ENCODE data around the gene COBL. TPM values are rescaled to one million over a fixed set of nuclear protein-coding genes. Genes with fewer than 3 reads are reported as not detected.

COBL gene
- total RNA-seq, 1 donor from 2014 or later: 6.3 TPM

DNA sequence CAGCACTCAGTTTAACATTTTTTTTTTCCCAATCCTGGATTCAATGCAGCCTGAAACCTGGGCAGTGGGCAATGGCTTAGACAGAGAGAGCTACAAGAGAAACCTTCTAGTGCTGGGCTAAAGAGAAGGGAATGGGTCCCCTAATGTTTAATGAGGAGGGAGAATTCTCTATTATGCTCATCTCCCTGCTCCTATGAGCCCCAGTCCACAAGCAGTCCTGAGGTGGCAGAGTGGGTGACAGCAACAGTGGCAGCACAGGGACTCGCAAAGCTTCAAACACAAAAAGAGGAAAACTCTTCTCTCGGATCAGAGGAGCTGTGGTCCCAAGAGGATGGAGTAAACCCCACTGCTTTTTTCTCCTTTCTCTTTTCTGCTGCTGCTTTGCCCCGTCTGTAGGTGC is 36.5 kb downstream of the COBL start:
- Mint-ChIP-seq H3K4me3 (no peak overlapping the region), H3K27me3 (ENCODE audit: insufficient read depth, low read depth) (peaks cover 6% of the 10 kb centered on the region), H3K9me3 (peaks cover 6% of the 10 kb centered on the region), H3K4me1 (peaks cover 6% of the 10 kb centered on the region), H3K27ac (no peak overlapping the region), H3K36me3 (no peaks in the 10 kb centered on the region)
- H3K36me3 ChIP-seq: no peaks in the 10 kb centered on the region
- H3K4me3 ChIP-seq: no peak overlapping the region
- no peaks in the 10 kb centered on the region for H3K9me3 ChIP-seq (ENCODE audit: low read depth)
- TF ChIP-seq, protein P1, sequence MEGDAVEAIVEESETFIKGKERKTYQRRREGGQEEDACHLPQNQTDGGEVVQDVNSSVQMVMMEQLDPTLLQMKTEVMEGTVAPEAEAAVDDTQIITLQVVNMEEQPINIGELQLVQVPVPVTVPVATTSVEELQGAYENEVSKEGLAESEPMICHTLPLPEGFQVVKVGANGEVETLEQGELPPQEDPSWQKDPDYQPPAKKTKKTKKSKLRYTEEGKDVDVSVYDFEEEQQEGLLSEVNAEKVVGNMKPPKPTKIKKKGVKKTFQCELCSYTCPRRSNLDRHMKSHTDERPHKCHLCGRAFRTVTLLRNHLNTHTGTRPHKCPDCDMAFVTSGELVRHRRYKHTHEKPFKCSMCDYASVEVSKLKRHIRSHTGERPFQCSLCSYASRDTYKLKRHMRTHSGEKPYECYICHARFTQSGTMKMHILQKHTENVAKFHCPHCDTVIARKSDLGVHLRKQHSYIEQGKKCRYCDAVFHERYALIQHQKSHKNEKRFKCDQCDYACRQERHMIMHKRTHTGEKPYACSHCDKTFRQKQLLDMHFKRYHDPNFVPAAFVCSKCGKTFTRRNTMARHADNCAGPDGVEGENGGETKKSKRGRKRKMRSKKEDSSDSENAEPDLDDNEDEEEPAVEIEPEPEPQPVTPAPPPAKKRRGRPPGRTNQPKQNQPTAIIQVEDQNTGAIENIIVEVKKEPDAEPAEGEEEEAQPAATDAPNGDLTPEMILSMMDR (IDR thresholded peaks at IDR 0.05): no peak
- no peak for TF ChIP-seq EZH2 (IDR thresholded peaks at IDR 0.05)
- no peak for TF ChIP-seq EZH2phosphoT487 (IDR thresholded peaks at IDR 0.05)
- no peak overlapping the region for H3K9ac ChIP-seq
- H3F3A ChIP-seq (ENCODE audit: low read depth): no peaks in the 10 kb centered on the region
- H3K27ac ChIP-seq: no peak overlapping the region
- H3K79me2 ChIP-seq (ENCODE audit: low read depth): peaks cover 73% of the 10 kb centered on the region
- H3K27me3 ChIP-seq: no peaks in the 10 kb centered on the region
- peaks cover 34% of the 10 kb centered on the region for H3K4me1 ChIP-seq
- DNase-seq (ENCODE audit: low spot score): no peak
- peak overlapping the region; percentile 64 for H2AFZ ChIP-seq (replicated peaks)
- no peak overlapping the region for H3K4me2 ChIP-seq
- H4K20me1 ChIP-seq (ENCODE audit: low read depth): no peaks in the 10 kb centered on the region

DNA sequence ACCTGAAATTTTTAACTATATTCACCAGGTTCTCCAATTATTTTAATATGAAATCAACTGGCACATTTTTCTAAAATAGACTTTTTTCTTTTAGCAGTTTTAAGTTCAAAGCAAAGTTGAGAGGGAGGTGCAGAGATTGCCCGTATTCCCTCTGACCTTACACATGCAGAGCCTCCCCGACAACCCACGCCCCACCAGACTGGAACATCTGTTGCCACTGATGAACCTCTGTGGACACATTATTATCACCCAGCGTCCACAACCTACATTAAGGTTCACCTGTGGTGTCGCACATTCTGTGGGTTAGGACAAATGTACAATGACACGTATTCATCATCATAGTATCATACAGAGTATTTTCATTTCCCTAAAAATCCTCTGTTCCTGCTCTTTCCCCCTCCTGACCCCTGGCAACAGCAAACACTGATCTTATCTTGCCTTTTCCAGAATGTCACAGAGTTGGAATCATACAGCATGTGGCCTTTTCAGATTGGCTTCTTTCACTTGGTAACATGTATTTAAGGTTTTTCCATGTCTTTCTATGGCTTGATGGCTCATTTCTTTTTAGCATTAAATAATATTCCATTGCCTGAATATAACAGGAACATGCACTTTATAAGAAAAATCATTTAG is 37.1 kb downstream of the COBL start:
- Histone ChIP-seq H3K9me3 (ENCODE audit: low read depth) (no peaks in the 10 kb centered on the region), H3K36me3 (no peaks in the 10 kb centered on the region), H3K27ac (no peak overlapping the region), H3K79me2 (ENCODE audit: low read depth) (peaks cover 68% of the 10 kb centered on the region), H3K4me2 (no peak overlapping the region), H3K4me3 (no peak overlapping the region), H2AFZ (replicated peaks) (peak overlapping the region; percentile 64), H3K4me1 (peaks cover 40% of the 10 kb centered on the region), H4K20me1 (ENCODE audit: low read depth) (no peaks in the 10 kb centered on the region), H3F3A (ENCODE audit: low read depth) (peaks cover 3% of the 10 kb centered on the region), H3K27me3 (no peaks in the 10 kb centered on the region), H3K9ac (no peak overlapping the region)
- no peak for TF ChIP-seq EZH2phosphoT487 (IDR thresholded peaks at IDR 0.05)
- TF ChIP-seq, protein P1 (IDR thresholded peaks at IDR 0.05): no peak
- Mint-ChIP-seq H3K27ac (no peak overlapping the region), H3K36me3 (no peaks in the 10 kb centered on the region), H3K27me3 (ENCODE audit: insufficient read depth, low read depth) (peaks cover 6% of the 10 kb centered on the region), H3K4me3 (no peak overlapping the region), H3K4me1 (peaks cover 8% of the 10 kb centered on the region), H3K9me3 (peaks cover 6% of the 10 kb centered on the region)
- no peak for DNase-seq (ENCODE audit: low spot score)

DNA sequence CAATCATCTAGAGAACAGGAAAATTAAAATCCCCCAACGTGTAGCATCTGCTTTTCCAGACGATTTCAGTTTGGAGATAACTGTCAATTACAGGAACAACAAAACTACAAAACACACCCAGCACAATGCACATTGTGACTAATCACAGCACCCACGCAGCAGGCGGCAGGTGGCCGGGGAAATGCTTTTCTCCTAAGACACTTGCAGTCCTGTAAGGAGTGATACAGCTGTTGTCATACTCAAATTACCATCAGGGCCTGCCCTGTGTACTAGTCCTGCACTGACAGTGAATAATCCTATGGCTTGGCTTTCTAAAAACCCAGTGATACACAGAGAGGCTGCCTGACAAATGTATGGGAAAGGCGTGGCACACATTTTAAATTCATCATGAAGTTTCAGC is 37.8 kb downstream of the COBL start:
- no peaks in the 10 kb centered on the region for H4K20me1 ChIP-seq (ENCODE audit: low read depth)
- H3K36me3 ChIP-seq: no peaks in the 10 kb centered on the region
- Mint-ChIP-seq H3K27me3 (ENCODE audit: insufficient read depth, low read depth) (peaks cover 6% of the 10 kb centered on the region), H3K4me1 (peaks cover 14% of the 10 kb centered on the region), H3K4me3 (no peak overlapping the region), H3K36me3 (no peaks in the 10 kb centered on the region), H3K27ac (no peak overlapping the region), H3K9me3 (peaks cover 6% of the 10 kb centered on the region)
- H2AFZ ChIP-seq (replicated peaks): no peak overlapping the region
- H3K4me3 ChIP-seq: no peak overlapping the region
- no peak overlapping the region for H3K9ac ChIP-seq
- H3K27me3 ChIP-seq: no peaks in the 10 kb centered on the region
- TF ChIP-seq EZH2 (IDR thresholded peaks at IDR 0.05): no peak
- TF ChIP-seq EZH2phosphoT487 (IDR thresholded peaks at IDR 0.05): no peak
- TF ChIP-seq, protein P1 (IDR thresholded peaks at IDR 0.05): no peak
- no peaks in the 10 kb centered on the region for H3K9me3 ChIP-seq (ENCODE audit: low read depth)
- peak; percentile 27 for DNase-seq (ENCODE audit: low spot score)
- peaks cover 47% of the 10 kb centered on the region for H3K4me1 ChIP-seq
- no peak overlapping the region for H3K4me2 ChIP-seq
- H3K79me2 ChIP-seq (ENCODE audit: low read depth): peaks cover 62% of the 10 kb centered on the region
- no peak overlapping the region for H3K27ac ChIP-seq
- H3F3A ChIP-seq (ENCODE audit: low read depth): peaks cover 3% of the 10 kb centered on the region
